GM12891 (cell line): ENCODE data around the gene EFL1.

ENCODE experiments used
- DNase-seq: peaks from one replicate; pipeline ENCODE4 v3.0.0; 2011; ENCODE audit warnings: low spot score; ENCODE audit not compliant: insufficient read length
- FAIRE-seq: peaks from 2 replicates; lab custom pipeline; 2011; peaks lifted over from hg19 to GRCh38; lab: Jason Lieb, UNC
- PAX5 ChIP-seq: IDR thresholded peaks from 2 replicates; pipeline ENCODE4 v1.6.1; 2011; ENCODE audit warnings: low read length, moderate library complexity, mild to moderate bottlenecking; ENCODE audit not compliant: insufficient read depth, severe bottlenecking
- POLR2A ChIP-seq: IDR thresholded peaks from 2 replicates; pipeline ENCODE4 v1.6.1; 2011; ENCODE audit warnings: low read depth, low read length, control low read depth
- POLR2AphosphoS5 ChIP-seq: IDR thresholded peaks from 2 replicates; pipeline ENCODE4 v1.6.1; 2011; ENCODE audit warnings: low read depth, low read length, control low read depth
- POU2F2 ChIP-seq: IDR thresholded peaks from 2 replicates; pipeline ENCODE4 v1.6.1; 2011; ENCODE audit warnings: low read depth, mild to moderate bottlenecking, control low read depth, low read length, moderate library complexity
- SPI1 ChIP-seq: IDR thresholded peaks from 2 replicates; pipeline ENCODE4 v1.6.1; 2011; ENCODE audit warnings: low read depth, low read length, control low read depth
- TAF1 ChIP-seq: IDR thresholded peaks from 2 replicates; pipeline ENCODE4 v1.6.1; 2011; ENCODE audit warnings: low read depth, low read length, control low read depth

EFL1 gene

GRCh38 chr15:82122746-82123400 is 139.7 kb downstream of the EFL1 start:
- TF ChIP-seq TAF1 (no peak), PAX5 (no peak), SPI1 (no peak), POLR2AphosphoS5 (no peak), POU2F2 (no peak), POLR2A (no peak)
- FAIRE-seq = no peak
- no peak for DNase-seq

GRCh38 chr15:82118040-82118439 is 144.5 kb downstream of the EFL1 start:
- TF ChIP-seq POLR2A (no peak), PAX5 (no peak), SPI1 (no peak), TAF1 (no peak), POLR2AphosphoS5 (no peak), POU2F2 (no peak)
- DNase-seq (no peak), FAIRE-seq (no peak)

- TF ChIP-seq POLR2AphosphoS5 = no peak
- TF ChIP-seq PAX5 = no peak
- TF ChIP-seq POU2F2 = no peak
- TF ChIP-seq TAF1 = no peak
- TF ChIP-seq SPI1 = no peak
- TF ChIP-seq POLR2A = no peak
- no peak for DNase-seq
- no peak for FAIRE-seq
Observed at GRCh38 chr15:82117296-82117695, 145.2 kb downstream of the EFL1 start.

GRCh38 chr15:82114660-82115059 is 147.9 kb downstream of the EFL1 start:
- TF ChIP-seq SPI1 = no peak
- no peak for TF ChIP-seq POU2F2
- TF ChIP-seq POLR2AphosphoS5 = no peak
- no peak for TF ChIP-seq POLR2A
- no peak for TF ChIP-seq TAF1
- no peak for FAIRE-seq
- no peak for DNase-seq

GRCh38 chr15:82113106-82113715 is 149.3 kb downstream of the EFL1 start:
- FAIRE-seq (no peak), DNase-seq (no peak)
- TF ChIP-seq SPI1 = no peak
- no peak for TF ChIP-seq POLR2A
- no peak for TF ChIP-seq PAX5
- TF ChIP-seq POU2F2 = no peak
- TF ChIP-seq POLR2AphosphoS5 = no peak
- TF ChIP-seq TAF1 = no peak

GRCh38 chr15:82111918-82112317 is 150.6 kb downstream of the EFL1 start:
- TF ChIP-seq POLR2A (no peak), POU2F2 (no peak), PAX5 (no peak), TAF1 (no peak), SPI1 (no peak), POLR2AphosphoS5 (no peak)
- no peak for DNase-seq
- FAIRE-seq = no peak

GRCh38 chr15:82110144-82110543 is 152.4 kb downstream of the EFL1 start:
- DNase-seq (no peak), FAIRE-seq (no peak)
- no peak for TF ChIP-seq SPI1
- no peak for TF ChIP-seq TAF1
- TF ChIP-seq POU2F2 = no peak
- no peak for TF ChIP-seq PAX5
- no peak for TF ChIP-seq POLR2A
- no peak for TF ChIP-seq POLR2AphosphoS5

- peak; percentile 71 for DNase-seq
Observed at GRCh38 chr15:82108489-82109078, 153.9 kb downstream of the EFL1 start.

GRCh38 chr15:82106679-82107078 is 155.9 kb downstream of the EFL1 start:
- FAIRE-seq = no peak
- DNase-seq = no peak
- no peak for TF ChIP-seq POLR2AphosphoS5
- TF ChIP-seq TAF1 = no peak
- TF ChIP-seq POLR2A = no peak
- TF ChIP-seq SPI1 = no peak
- no peak for TF ChIP-seq POU2F2
- TF ChIP-seq PAX5 = no peak

More at GRCh38 chr15:82108489-82109078, 153.9 kb downstream of the EFL1 start:
- TF ChIP-seq SPI1 (no peak), TAF1 (no peak), POU2F2 (no peak), POLR2AphosphoS5 (no peak), PAX5 (no peak), POLR2A (no peak)
- no peak for FAIRE-seq

GRCh38 chr15:82105451-82106215 is 156.9 kb downstream of the EFL1 start:
- no peak for TF ChIP-seq TAF1
- TF ChIP-seq SPI1 = no peak
- no peak for TF ChIP-seq POLR2A
- no peak for TF ChIP-seq POLR2AphosphoS5
- TF ChIP-seq PAX5 = no peak
- TF ChIP-seq POU2F2 = no peak
- FAIRE-seq (no peak), DNase-seq (no peak)
